HEK293 (cell line): Measurements from ENCODE around the gene TIMD4.
"Not testable (repeated sequence)": the region's sequence is repeated elsewhere in the genome, so short reads cannot be mapped to it uniquely, and the experiment has no call there.

Source experiments
- CTCF ChIA-PET: fragments of 350-600 bp; formaldehyde crosslinking; extraction: SDS; loops from one replicate; lab custom pipeline; 2021; ENCODE audit warnings: antibody characterized with exemption; lab: Yijun Ruan, JAX
- POLR2A ChIA-PET: fragments of 300-600 bp; formaldehyde crosslinking; extraction: SDS; loops from one replicate; lab custom pipeline; 2020; ENCODE audit warnings: antibody characterized with exemption, inconsistent platforms; lab: Yijun Ruan, JAX
- H3K27ac ChIP-seq: fragments of 200-500 bp; sonication (Bioruptor generic); 2 replicates; pipeline ENCODE4 v1.5.1; 2014; ENCODE audit warnings: low read depth, low read length, control low read depth, inconsistent platforms; ENCODE audit errors: extremely low read depth
- H3K36me3 ChIP-seq, 2 experiments: fragments of 200-500 bp in 1 of 2; sonication (Bioruptor generic) in 1 of 2; 1 replicate in 1 of 2; 2 replicates in 1 of 2; pipeline ENCODE4 v1.5.1; 2014 to 2017; ENCODE audit warnings: inconsistent platforms in 2 of 2, low read length in 2 of 2; ENCODE audit not compliant: control insufficient read depth in 2 of 2, insufficient read depth in 1 of 2
- H3K4me1 ChIP-seq: fragments of 200-500 bp; sonication (Bioruptor generic); 2 replicates; pipeline ENCODE4 v1.5.1; 2014; ENCODE audit warnings: mild to moderate bottlenecking, low read length, inconsistent platforms; ENCODE audit not compliant: control insufficient read depth, insufficient read depth
- H3K4me3 ChIP-seq: 2 replicates; pipeline ENCODE4 v1.5.1; 2011; ENCODE audit warnings: low read depth, mild to moderate bottlenecking, control low read depth, low read length, moderate library complexity
- H3K9me3 ChIP-seq: fragments of 200-500 bp; sonication (Bioruptor generic); 2 replicates; pipeline ENCODE4 v1.5.1; 2014; ENCODE audit warnings: low read depth, low read length, inconsistent platforms; ENCODE audit not compliant: control insufficient read depth, insufficient read depth
- ZBTB20 ChIP-seq: fragments of 450-650 bp; formaldehyde crosslinking; IDR thresholded peaks from 2 replicates; pipeline ENCODE4 v1.5.1; 2016; ENCODE audit warnings: missing biosample characterization, missing genetic modification characterization
- ZFP37 ChIP-seq: fragments of 450-650 bp; formaldehyde crosslinking; IDR thresholded peaks from 2 replicates; pipeline ENCODE4 v1.5.1; 2016; ENCODE audit warnings: missing biosample characterization, missing genetic modification characterization
- ZNF169 ChIP-seq: fragments of 450-650 bp; formaldehyde crosslinking; IDR thresholded peaks from 2 replicates; pipeline ENCODE4 v1.5.1; 2016; ENCODE audit warnings: missing biosample characterization, missing genetic modification characterization
- ZNF214 ChIP-seq: fragments of 450-650 bp; formaldehyde crosslinking; IDR thresholded peaks from 2 replicates; pipeline ENCODE4 v1.5.1; 2017; ENCODE audit warnings: missing biosample characterization, mild to moderate bottlenecking, missing genetic modification characterization, borderline replicate concordance
- ZNF426 ChIP-seq: fragments of 450-650 bp; formaldehyde crosslinking; IDR thresholded peaks from 2 replicates; pipeline ENCODE4 v1.5.1; 2017; ENCODE audit warnings: missing biosample characterization, missing genetic modification characterization, mild to moderate bottlenecking, inconsistent platforms, moderate library complexity
- ZNF548 ChIP-seq: fragments of 450-650 bp; formaldehyde crosslinking; IDR thresholded peaks from 2 replicates; pipeline ENCODE4 v1.5.1; 2016; ENCODE audit warnings: missing biosample characterization, missing genetic modification characterization
- ZNF558 ChIP-seq: fragments of 450-650 bp; formaldehyde crosslinking; IDR thresholded peaks from 2 replicates; pipeline ENCODE4 v1.5.1; 2016; ENCODE audit warnings: missing biosample characterization, missing genetic modification characterization
- ZNF777 ChIP-seq: fragments of 450-650 bp; formaldehyde crosslinking; IDR thresholded peaks from 2 replicates; pipeline ENCODE4 v1.5.1; 2017; ENCODE audit warnings: missing biosample characterization, missing genetic modification characterization, borderline replicate concordance
- ZSCAN16 ChIP-seq: fragments of 450-650 bp; formaldehyde crosslinking; IDR thresholded peaks from 2 replicates; pipeline ENCODE4 v1.5.1; 2016; ENCODE audit warnings: missing biosample characterization, missing genetic modification characterization
- TF ChIP-seq, protein P1 (sequence below): fragments of 450-650 bp; formaldehyde crosslinking; IDR thresholded peaks from 2 replicates; pipeline ENCODE4 v1.5.1; 2016; ENCODE audit warnings: missing biosample characterization, missing genetic modification characterization
- TF ChIP-seq, protein P2 (sequence below): fragments of 450-650 bp; formaldehyde crosslinking; IDR thresholded peaks from 2 replicates; pipeline ENCODE4; 2016; ENCODE audit warnings: missing biosample characterization, missing genetic modification characterization
- TF ChIP-seq, protein P3 (sequence below): fragments of 450-650 bp; formaldehyde crosslinking; IDR thresholded peaks from 2 replicates; pipeline ENCODE4 v1.5.1; 2016; ENCODE audit warnings: missing biosample characterization, missing genetic modification characterization, low read depth
- TF ChIP-seq, protein P4 (sequence below): fragments of 450-650 bp; formaldehyde crosslinking; IDR thresholded peaks from 2 replicates; pipeline ENCODE4 v1.5.1; 2016; ENCODE audit warnings: missing biosample characterization, missing genetic modification characterization, low read depth

The TIMD4 gene

DNA sequence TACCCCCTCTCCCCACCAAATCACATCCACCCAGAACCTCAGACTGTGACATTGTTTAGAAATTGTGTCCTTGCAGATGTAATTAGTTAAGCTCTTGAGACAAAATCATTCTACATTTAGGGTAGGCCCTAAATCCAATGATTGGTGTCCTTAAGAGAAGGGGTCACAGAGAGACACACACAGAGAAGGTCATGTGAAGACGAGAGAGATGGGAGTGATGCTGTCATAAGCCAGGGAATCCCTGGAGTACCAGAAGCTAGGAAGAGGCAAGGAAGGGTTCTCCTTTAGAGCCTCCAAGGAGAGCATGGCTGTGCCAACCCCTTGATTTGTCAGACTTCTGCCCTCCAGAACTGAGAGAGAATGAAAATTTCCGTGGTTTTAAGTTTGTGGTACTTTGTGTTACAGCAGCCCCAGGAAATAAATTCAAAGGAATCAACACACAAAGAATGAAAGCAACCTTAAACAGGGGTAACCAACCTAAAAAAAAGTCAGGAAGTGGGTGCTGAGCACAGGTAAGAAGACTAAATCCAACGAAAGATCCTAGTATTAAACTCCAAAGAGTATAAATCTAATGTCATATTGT lies 33.6 kb downstream of the TIMD4 start:
- no peak overlapping the region for H3K4me3 ChIP-seq
- POLR2A ChIA-PET = no interaction called here
- no peaks in the 10 kb centered on the region for H3K9me3 ChIP-seq
- TF ChIP-seq, protein P1, sequence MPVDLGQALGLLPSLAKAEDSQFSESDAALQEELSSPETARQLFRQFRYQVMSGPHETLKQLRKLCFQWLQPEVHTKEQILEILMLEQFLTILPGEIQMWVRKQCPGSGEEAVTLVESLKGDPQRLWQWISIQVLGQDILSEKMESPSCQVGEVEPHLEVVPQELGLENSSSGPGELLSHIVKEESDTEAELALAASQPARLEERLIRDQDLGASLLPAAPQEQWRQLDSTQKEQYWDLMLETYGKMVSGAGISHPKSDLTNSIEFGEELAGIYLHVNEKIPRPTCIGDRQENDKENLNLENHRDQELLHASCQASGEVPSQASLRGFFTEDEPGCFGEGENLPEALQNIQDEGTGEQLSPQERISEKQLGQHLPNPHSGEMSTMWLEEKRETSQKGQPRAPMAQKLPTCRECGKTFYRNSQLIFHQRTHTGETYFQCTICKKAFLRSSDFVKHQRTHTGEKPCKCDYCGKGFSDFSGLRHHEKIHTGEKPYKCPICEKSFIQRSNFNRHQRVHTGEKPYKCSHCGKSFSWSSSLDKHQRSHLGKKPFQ (tag by site-specific recombination) = no peak
- TF ChIP-seq, all 188 proteins: peak for 0
- Histone ChIP-seq H3K4me1 (no peaks in the 10 kb centered on the region), H3K36me3 (no peaks in the 10 kb centered on the region), H3K27ac (no peak overlapping the region)
- CTCF ChIA-PET = interaction anchor here (1.0 kb wide), 1 partner anchor 203 kb away, joined by 3 read pairs; no protein-coding TSS in a partner anchor

DNA sequence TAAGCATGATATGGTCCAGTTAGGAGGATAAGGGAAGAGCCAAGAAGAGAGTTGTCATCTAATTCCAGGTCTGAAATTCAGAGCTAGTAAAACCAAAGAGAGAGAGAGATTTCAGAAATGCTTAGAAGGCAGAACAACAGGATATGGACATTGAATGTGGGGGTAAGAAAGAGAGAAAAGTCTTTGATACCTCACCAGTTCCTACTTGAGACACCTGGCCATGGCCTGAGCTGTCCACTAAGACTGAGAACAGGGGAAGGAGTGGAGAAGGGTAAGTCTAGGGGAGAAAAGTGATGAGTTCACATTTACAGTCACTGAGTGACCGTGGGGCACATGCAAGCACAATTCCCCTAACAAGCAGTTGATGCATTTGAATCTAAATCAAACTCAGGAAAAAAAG lies 35.5 kb downstream of the TIMD4 start:
- TF ChIP-seq ZNF426 = no peak
- no peak for TF ChIP-seq ZFP37 (tag by site-specific recombination)
- TF ChIP-seq ZNF558 (tag by site-specific recombination) = no peak
- TF ChIP-seq, protein P2, sequence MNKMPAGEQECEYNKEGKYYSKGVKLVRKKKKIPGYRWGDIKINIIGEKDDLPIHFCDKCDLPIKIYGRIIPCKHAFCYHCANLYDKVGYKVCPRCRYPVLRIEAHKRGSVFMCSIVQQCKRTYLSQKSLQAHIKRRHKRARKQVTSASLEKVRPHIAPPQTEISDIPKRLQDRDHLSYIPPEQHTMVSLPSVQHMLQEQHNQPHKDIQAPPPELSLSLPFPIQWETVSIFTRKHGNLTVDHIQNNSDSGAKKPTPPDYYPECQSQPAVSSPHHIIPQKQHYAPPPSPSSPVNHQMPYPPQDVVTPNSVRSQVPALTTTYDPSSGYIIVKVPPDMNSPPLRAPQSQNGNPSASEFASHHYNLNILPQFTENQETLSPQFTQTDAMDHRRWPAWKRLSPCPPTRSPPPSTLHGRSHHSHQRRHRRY (tag by site-specific recombination) = no peak
- no peak for TF ChIP-seq ZNF777 (tag by site-specific recombination)
- no peak for TF ChIP-seq ZNF548 (tag by site-specific recombination)
- TF ChIP-seq, protein P3, sequence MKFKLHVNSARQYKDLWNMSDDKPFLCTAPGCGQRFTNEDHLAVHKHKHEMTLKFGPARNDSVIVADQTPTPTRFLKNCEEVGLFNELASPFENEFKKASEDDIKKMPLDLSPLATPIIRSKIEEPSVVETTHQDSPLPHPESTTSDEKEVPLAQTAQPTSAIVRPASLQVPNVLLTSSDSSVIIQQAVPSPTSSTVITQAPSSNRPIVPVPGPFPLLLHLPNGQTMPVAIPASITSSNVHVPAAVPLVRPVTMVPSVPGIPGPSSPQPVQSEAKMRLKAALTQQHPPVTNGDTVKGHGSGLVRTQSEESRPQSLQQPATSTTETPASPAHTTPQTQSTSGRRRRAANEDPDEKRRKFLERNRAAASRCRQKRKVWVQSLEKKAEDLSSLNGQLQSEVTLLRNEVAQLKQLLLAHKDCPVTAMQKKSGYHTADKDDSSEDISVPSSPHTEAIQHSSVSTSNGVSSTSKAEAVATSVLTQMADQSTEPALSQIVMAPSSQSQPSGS (tag by site-specific recombination) = no peak
- TF ChIP-seq, protein P4, sequence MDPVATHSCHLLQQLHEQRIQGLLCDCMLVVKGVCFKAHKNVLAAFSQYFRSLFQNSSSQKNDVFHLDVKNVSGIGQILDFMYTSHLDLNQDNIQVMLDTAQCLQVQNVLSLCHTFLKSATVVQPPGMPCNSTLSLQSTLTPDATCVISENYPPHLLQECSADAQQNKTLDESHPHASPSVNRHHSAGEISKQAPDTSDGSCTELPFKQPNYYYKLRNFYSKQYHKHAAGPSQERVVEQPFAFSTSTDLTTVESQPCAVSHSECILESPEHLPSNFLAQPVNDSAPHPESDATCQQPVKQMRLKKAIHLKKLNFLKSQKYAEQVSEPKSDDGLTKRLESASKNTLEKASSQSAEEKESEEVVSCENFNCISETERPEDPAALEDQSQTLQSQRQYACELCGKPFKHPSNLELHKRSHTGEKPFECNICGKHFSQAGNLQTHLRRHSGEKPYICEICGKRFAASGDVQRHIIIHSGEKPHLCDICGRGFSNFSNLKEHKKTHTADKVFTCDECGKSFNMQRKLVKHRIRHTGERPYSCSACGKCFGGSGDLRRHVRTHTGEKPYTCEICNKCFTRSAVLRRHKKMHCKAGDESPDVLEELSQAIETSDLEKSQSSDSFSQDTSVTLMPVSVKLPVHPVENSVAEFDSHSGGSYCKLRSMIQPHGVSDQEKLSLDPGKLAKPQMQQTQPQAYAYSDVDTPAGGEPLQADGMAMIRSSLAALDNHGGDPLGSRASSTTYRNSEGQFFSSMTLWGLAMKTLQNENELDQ = no peak
- no peak for TF ChIP-seq ZSCAN16 (tag by site-specific recombination)
- no peak for TF ChIP-seq ZNF214 (tag by site-specific recombination)
- TF ChIP-seq ZBTB20 (tag by site-specific recombination) = no peak
- no peak for TF ChIP-seq ZNF169
- Histone ChIP-seq H3K4me3 (no peak overlapping the region), H3K27ac (no peak overlapping the region), H3K9me3 (no peaks in the 10 kb centered on the region), H3K36me3 (no peaks in the 10 kb centered on the region), H3K4me1 (no peaks in the 10 kb centered on the region)
- ChIA-PET POLR2A (no interaction called here), CTCF (no interaction called here)

DNA sequence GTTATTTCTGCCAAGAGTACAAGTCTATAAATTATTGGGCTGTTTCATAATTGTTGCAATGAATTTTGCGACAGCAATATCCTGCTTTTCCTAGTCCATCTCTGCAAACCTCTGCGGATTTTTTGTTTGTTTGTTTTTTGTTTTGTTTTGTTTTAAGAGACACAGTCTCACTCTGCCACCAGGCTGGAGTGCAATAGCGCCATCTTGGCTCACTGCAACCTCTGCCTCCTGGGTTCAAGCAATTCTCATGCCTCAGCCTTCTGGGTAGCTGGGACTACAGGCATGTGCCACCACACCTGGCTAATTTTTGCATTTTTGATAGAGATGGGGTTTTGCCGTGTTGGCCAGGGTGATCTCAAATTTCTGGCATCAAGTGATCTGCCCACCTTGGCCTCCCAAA lies 37.3 kb downstream of the TIMD4 start:
- CTCF ChIA-PET, POLR2A ChIA-PET, H3K4me3 ChIP-seq, H3K4me1 ChIP-seq, H3K9me3 ChIP-seq, H3K27ac ChIP-seq, H3K36me3 ChIP-seq: not testable (repeated sequence)
